NT2/D1 (cell line): Measurements from ENCODE around the gene ECHDC3.

Experiments used
- YY1 ChIP-seq: IDR thresholded peaks from 2 replicates; pipeline ENCODE4 v1.6.1; 2011; ENCODE audit not compliant: insufficient read length, insufficient read depth
- ZNF274 ChIP-seq: IDR thresholded peaks from 2 replicates; pipeline ENCODE4 v1.6.1; 2011; ENCODE audit warnings: mild to moderate bottlenecking, low read depth, low read length

GRCh38 chr10:11760151-11760550 lies 18.0 kb downstream of the ECHDC3 start:
- TF ChIP-seq YY1 = no peak
- TF ChIP-seq ZNF274 = no peak
